T-helper 17 cell (primary cell): ENCODE results near the gene LRG1. TPM values are rescaled to one million over a fixed set of nuclear protein-coding genes. Genes with fewer than 3 reads are reported as not detected.

Source experiments
- ATAC-seq: fragments of 150-1000 bp; cut with Tn5 transposase; 2 replicates; pipeline ENCODE4 v1.10.0; 2021; ENCODE audit warnings: mild to moderate bottlenecking, moderate library complexity
- DNase-seq, 3 donors: peaks; one replicate each; pipeline versions ENCODE4 v3.0.0 to v3.0.0-alpha.2; 2020 to 2021
- H3K9me3 ChIP-seq: one replicate; pipeline ENCODE4 v1.7.0; 2013; ENCODE audit warnings: low read length, mild to moderate bottlenecking; ENCODE audit not compliant: control insufficient read depth, poor library complexity, severe bottlenecking
- H3K27ac Mint-ChIP-seq: one replicate; pipeline ENCODE4 v1.8.0; 2022; ENCODE audit warnings: mild to moderate bottlenecking, moderate library complexity, mixed read lengths
- H3K27me3 Mint-ChIP-seq: one replicate; pipeline ENCODE4 v1.8.0; 2022; ENCODE audit warnings: mixed read lengths
- H3K36me3 Mint-ChIP-seq: one replicate; pipeline ENCODE4 v1.8.0; 2022; ENCODE audit warnings: low read depth, mixed read lengths
- H3K4me1 Mint-ChIP-seq: one replicate; pipeline ENCODE4 v1.8.0; 2022; ENCODE audit warnings: mild to moderate bottlenecking, mixed read lengths
- H3K4me3 Mint-ChIP-seq: one replicate; pipeline ENCODE4 v1.8.0; 2022; ENCODE audit warnings: mild to moderate bottlenecking, moderate library complexity, mixed read lengths
- total RNA-seq, 4 donors: library from RNA in 2 of 4; stranded (reverse) in 2 of 4; gene quantifications; one replicate each; pipeline ENCODE4 v1.2.3 and lab custom pipeline; 2022 to 2026

LRG1 gene
- total RNA-seq, 2 donors from 2014 or later: 0.17 to 0.31 TPM

- Mint-ChIP-seq H3K4me1 (no peaks in the 10 kb centered on the region), H3K36me3 (no peaks in the 10 kb centered on the region), H3K27ac (no peak overlapping the region), H3K4me3 (no peak overlapping the region), H3K27me3 (peaks cover 8% of the 10 kb centered on the region)
- ATAC-seq (no peak), DNase-seq (no peak)
- H3K9me3 ChIP-seq: no peaks in the 10 kb centered on the region
These were observed 17.4 kb downstream of the LRG1 start for GRCh38 chr19:4522291-4523002.

DNA sequence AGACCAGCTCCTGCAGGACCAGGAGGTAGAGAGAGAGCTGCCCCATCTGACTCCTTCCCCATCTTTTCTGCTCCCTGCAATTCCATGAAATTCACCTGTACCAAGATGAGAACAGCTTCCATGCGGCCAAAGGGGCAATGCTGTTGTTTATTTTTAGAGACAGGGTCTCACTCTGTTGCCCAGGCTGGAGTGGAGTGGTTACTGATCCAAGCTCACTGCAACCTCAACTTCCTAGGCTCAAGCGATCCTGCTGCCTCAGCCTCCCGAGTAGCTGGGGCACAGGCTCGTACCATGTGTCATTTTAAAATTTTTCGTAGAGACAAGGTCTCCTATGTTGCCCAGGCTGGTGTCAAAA, 18.0 kb downstream of the LRG1 start:
- H3K9me3 ChIP-seq: no peaks in the 10 kb centered on the region
- Mint-ChIP-seq H3K4me3 (no peak overlapping the region), H3K36me3 (no peaks in the 10 kb centered on the region), H3K27ac (no peak overlapping the region), H3K27me3 (peaks cover 8% of the 10 kb centered on the region), H3K4me1 (no peaks in the 10 kb centered on the region)
- DNase-seq (no peak), ATAC-seq (no peak)

GRCh38 chr19:4521170-4521887, 18.5 kb downstream of the LRG1 start:
- peaks cover 8% of the 10 kb centered on the region for H3K27me3 Mint-ChIP-seq
- H3K4me3 Mint-ChIP-seq: no peak overlapping the region
- H3K4me1 Mint-ChIP-seq: no peaks in the 10 kb centered on the region
- DNase-seq (no peak), ATAC-seq (no peak)
- H3K9me3 ChIP-seq: no peaks in the 10 kb centered on the region
- H3K36me3 Mint-ChIP-seq: no peaks in the 10 kb centered on the region
- no peak overlapping the region for H3K27ac Mint-ChIP-seq

DNA sequence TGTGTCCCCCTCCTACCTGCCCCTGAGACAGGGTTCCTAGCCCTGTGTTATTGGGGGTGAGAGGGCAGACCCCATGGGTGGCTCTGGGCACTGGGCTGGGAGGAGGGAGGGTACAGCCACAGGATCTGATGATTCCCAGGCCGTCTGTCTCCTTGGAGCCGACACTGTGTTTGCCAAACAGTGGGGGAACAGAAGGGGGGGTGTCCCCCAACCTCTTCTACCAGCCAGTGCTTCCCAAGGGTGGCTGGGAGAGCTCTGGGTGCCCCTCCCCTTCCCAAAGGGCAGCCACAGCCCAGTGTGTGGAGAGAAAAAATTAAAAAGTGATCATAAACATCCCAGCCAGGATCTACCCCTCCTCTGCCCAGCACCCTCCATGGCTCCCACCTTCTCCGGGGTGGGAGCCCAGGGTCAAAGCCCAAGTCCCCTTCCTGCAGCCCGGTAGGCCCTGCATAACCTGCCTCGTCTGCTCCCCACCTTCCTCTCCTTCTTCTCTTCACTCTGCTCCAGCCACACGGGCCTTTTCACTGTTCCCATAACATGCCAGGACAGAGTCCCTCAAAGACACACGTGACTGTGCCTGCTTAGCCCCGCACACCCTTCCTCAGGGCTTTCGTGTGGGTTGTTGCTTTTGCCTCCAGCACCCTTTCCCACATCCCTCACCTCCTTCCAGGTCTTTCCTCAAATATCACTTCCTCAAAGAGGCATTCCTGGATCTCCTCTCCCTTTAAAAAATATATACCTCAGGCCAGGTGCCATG, 20.1 kb downstream of the LRG1 start:
- no peak overlapping the region for H3K4me3 Mint-ChIP-seq
- DNase-seq (no peak), ATAC-seq (no peak)
- peaks cover 8% of the 10 kb centered on the region for H3K27me3 Mint-ChIP-seq
- H3K36me3 Mint-ChIP-seq: no peaks in the 10 kb centered on the region
- no peaks in the 10 kb centered on the region for H3K4me1 Mint-ChIP-seq
- H3K9me3 ChIP-seq: no peaks in the 10 kb centered on the region
- no peak overlapping the region for H3K27ac Mint-ChIP-seq

- H3K36me3 Mint-ChIP-seq: no peaks in the 10 kb centered on the region
- H3K4me3 Mint-ChIP-seq: no peak overlapping the region
These were observed 20.7 kb downstream of the LRG1 start for GRCh38 chr19:4519172-4519496.

GRCh38 chr19:4518345-4519171, 21.3 kb downstream of the LRG1 start, which contains the start of gene PLIN4:
TSS of gene PLIN4 (minus strand) at chr19:4518486. CDS start at chr19:4518272, 214 bp downstream.
- no peak within 1 kb of the TSS for H3K27ac Mint-ChIP-seq
- H3K4me3 Mint-ChIP-seq: no peak within 1 kb of the TSS
- peaks cover 8% of the 10 kb centered on the region for H3K27me3 Mint-ChIP-seq
- H3K9me3 ChIP-seq: no peaks in the 10 kb centered on the region
- H3K4me1 Mint-ChIP-seq: no peaks in the 10 kb centered on the region
- H3K36me3 Mint-ChIP-seq: no peaks in the 10 kb centered on the region
- DNase-seq (no peak), ATAC-seq (no peak)

More at GRCh38 chr19:4519172-4519496, 20.7 kb downstream of the LRG1 start:
- no peak for DNase-seq
- no peak for ATAC-seq
- H3K4me1 Mint-ChIP-seq: no peaks in the 10 kb centered on the region
- H3K9me3 ChIP-seq: no peaks in the 10 kb centered on the region
- H3K27me3 Mint-ChIP-seq: peaks cover 8% of the 10 kb centered on the region
- H3K27ac Mint-ChIP-seq: no peak overlapping the region

DNA sequence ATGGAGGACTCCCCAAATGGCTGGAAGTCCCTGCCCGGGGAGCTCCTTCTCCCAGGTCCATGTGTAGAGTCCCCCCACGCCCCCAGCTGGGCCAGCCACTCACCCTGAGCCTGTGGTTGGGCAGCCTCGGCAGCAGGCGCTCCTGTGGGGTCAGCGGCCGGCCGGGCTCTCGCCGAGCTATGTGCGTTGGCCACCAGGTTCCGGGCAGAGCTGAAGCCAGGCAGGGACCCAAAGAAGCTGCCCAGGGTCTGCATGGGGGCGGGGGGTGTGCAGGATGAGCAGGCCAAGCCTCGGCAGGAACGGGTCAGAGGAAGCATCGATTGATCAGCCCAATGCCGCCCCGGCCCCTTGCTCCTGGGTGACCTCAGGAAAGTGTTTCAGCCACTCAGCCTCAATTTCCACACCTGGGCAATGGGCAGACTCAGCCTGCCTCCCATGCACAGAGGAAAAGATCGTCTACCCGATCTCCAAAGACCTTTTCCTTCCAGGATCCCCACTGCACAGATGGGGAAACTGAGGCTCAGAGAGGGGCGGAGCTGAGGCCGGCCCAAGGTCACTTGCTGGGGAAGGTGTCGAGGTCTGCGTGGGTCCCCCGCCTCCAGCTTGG, 22.3 kb downstream of the LRG1 start:
- H3K4me3 Mint-ChIP-seq: no peak overlapping the region
- no peak for ATAC-seq
- peaks cover 8% of the 10 kb centered on the region for H3K27me3 Mint-ChIP-seq

GRCh38 chr19:4516939-4517300, 22.9 kb downstream of the LRG1 start:
- Mint-ChIP-seq H3K27me3 (peaks cover 8% of the 10 kb centered on the region), H3K4me3 (no peak overlapping the region), H3K27ac (no peak overlapping the region), H3K36me3 (no peaks in the 10 kb centered on the region), H3K4me1 (no peaks in the 10 kb centered on the region)
- no peak for ATAC-seq
- H3K9me3 ChIP-seq: no peaks in the 10 kb centered on the region
- no peak for DNase-seq

More for the DNA sequence above, 22.3 kb downstream of the LRG1 start:
- Mint-ChIP-seq H3K36me3 (no peaks in the 10 kb centered on the region), H3K4me1 (no peaks in the 10 kb centered on the region), H3K27ac (no peak overlapping the region)
- no peaks in the 10 kb centered on the region for H3K9me3 ChIP-seq
- DNase-seq: no peak

DNA sequence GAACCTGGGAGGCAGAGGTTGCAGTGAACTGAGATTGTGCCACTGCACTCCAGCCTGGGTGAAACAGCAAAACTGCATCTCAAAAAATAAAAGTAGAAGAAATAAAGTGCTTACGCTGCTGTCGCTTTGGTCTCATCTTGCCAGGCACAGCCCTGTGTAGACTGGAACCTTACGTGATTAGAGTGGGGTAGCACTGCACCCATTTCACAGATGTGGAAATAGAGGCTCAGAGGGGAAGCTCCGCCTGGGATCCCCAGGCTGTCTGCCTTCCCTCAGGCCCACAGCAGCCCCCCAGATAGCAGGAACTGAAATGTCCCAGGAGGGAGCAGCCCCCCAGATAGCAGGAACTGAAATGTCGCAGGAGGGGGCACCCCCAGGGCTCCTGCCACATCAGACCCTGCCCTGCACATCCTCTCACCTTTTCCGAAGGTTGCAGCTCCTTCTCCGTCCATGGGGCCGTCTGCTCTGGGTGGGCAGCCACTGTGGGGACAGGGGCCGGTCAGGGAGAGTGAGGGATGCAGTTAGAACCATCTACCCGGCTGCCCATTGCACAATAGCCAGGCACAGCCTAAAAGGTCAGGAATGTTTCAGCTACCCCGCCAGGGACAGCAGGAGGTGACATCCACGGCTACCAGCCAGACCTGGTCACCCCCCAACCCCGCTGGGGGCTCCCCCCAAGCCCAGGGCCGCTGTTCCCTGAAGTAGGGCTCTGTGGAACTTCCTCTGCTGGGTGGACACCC, 23.5 kb downstream of the LRG1 start:
- no peak for ATAC-seq
- Mint-ChIP-seq H3K36me3 (no peaks in the 10 kb centered on the region), H3K4me1 (no peaks in the 10 kb centered on the region), H3K4me3 (no peak overlapping the region), H3K27ac (no peak overlapping the region), H3K27me3 (peaks cover 5% of the 10 kb centered on the region)
- no peak for DNase-seq
- no peaks in the 10 kb centered on the region for H3K9me3 ChIP-seq

- Mint-ChIP-seq H3K27ac (no peak overlapping the region), H3K36me3 (no peaks in the 10 kb centered on the region), H3K27me3 (no peaks in the 10 kb centered on the region), H3K4me3 (no peak overlapping the region), H3K4me1 (no peaks in the 10 kb centered on the region)
- DNase-seq: no peak
- ATAC-seq: no peak
- H3K9me3 ChIP-seq: no peaks in the 10 kb centered on the region
These were observed 24.1 kb downstream of the LRG1 start for GRCh38 chr19:4515732-4516131.

DNA sequence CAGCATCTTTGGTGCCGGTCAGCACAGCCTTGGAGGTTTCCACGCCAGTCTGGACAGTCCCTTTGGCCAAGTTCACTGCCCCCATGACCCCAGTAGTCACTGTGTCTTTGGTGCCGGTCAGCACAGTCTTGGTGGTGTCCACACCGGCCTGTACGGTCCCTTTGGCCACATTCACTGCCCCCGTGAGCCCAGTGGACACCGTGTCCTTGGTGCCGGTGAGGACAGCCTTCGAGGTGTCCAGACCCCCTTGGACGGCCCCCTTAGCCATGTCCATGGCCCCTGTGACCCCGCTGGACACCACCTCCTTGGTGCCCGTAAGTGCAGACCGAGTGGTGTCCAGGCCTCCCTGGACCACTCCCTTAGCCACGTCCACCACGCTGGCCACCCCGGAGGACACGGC, 26.6 kb downstream of the LRG1 start:
- no peaks in the 10 kb centered on the region for H3K4me1 Mint-ChIP-seq
- no peaks in the 10 kb centered on the region for H3K9me3 ChIP-seq
- no peaks in the 10 kb centered on the region for H3K27me3 Mint-ChIP-seq
- DNase-seq: no peak
- ATAC-seq: no peak
- H3K27ac Mint-ChIP-seq: no peak overlapping the region
- no peak overlapping the region for H3K4me3 Mint-ChIP-seq
- H3K36me3 Mint-ChIP-seq: no peaks in the 10 kb centered on the region

GRCh38 chr19:4512070-4512469, 27.8 kb downstream of the LRG1 start:
- no peak for DNase-seq
- H3K4me3 Mint-ChIP-seq: no peak overlapping the region
- no peaks in the 10 kb centered on the region for H3K9me3 ChIP-seq
- H3K27ac Mint-ChIP-seq: no peak overlapping the region
- no peaks in the 10 kb centered on the region for H3K27me3 Mint-ChIP-seq
- no peaks in the 10 kb centered on the region for H3K36me3 Mint-ChIP-seq
- ATAC-seq: no peak
- no peaks in the 10 kb centered on the region for H3K4me1 Mint-ChIP-seq
